Brain pericyte (primary cell): ENCODE results near the gene UMODL1.

ENCODE experiments used
- DNase-seq: peaks from one replicate; pipeline ENCODE4 v3.0.0-alpha.2; 2012; ENCODE audit warnings: low read depth, low spot score

Gene UMODL1

GRCh38 chr21:42149656-42150473 lies 78.7 kb downstream of the UMODL1 start:
- DNase-seq, result no peak

- DNase-seq, result no peak
Observed at GRCh38 chr21:42150474-42151085, 79.5 kb downstream of the UMODL1 start.

- no peak for DNase-seq
Observed at GRCh38 chr21:42151148-42151947, 80.2 kb downstream of the UMODL1 start.

GRCh38 chr21:42151948-42152220 lies 80.8 kb downstream of the UMODL1 start:
- no peak for DNase-seq

GRCh38 chr21:42153046-42153686 lies 82.0 kb downstream of the UMODL1 start:
- no peak for DNase-seq

- no peak for DNase-seq
Observed at GRCh38 chr21:42153746-42154145, 82.6 kb downstream of the UMODL1 start.

- DNase-seq, result no peak
Observed at GRCh38 chr21:42154237-42155044, 83.3 kb downstream of the UMODL1 start.

GRCh38 chr21:42155045-42155855 lies 84.1 kb downstream of the UMODL1 start:
- no peak for DNase-seq

- no peak for DNase-seq
Observed at GRCh38 chr21:42156690-42157605, 85.8 kb downstream of the UMODL1 start.

GRCh38 chr21:42157606-42158310 lies 86.6 kb downstream of the UMODL1 start:
- no peak for DNase-seq

- DNase-seq, result no peak
Observed at GRCh38 chr21:42158846-42159245, 87.7 kb downstream of the UMODL1 start.

- DNase-seq, result no peak
Observed at GRCh38 chr21:42159560-42160110, 88.5 kb downstream of the UMODL1 start.

GRCh38 chr21:42160111-42160721 lies 89.1 kb downstream of the UMODL1 start:
- no peak for DNase-seq

- no peak for DNase-seq
Observed at GRCh38 chr21:42160765-42161164, 89.6 kb downstream of the UMODL1 start.

GRCh38 chr21:42161401-42161955 lies 90.4 kb downstream of the UMODL1 start:
- DNase-seq, result no peak

GRCh38 chr21:42161956-42162681 lies 91.0 kb downstream of the UMODL1 start:
- no peak for DNase-seq
